Measurements from ENCODE around the gene GOLGA5.
"Not testable (repeated sequence)": the region's sequence is repeated elsewhere in the genome, so short reads cannot be mapped to it uniquely, and the experiment has no call there.

The GOLGA5 gene

DNA sequence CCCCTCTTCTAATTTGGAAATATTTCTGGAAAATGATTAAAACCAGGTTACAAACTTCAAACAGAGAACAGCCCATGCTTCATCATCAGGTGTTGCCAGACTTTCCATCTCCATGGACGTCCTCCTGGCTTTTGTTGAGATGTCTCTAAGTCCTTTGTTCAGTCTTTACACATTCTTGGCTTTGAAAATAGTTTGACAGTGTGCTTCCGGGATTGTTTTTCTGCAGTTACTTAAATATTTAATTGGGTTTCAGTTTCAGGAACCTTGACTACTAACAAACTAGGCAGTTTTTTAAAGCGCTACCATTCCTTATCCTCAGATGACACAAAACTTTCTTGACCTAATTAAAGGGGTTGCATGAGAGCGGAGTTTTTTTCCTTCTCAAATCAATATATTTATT is 47.8 kb downstream of the GOLGA5 start:
- no peak for DNase-seq

DNA sequence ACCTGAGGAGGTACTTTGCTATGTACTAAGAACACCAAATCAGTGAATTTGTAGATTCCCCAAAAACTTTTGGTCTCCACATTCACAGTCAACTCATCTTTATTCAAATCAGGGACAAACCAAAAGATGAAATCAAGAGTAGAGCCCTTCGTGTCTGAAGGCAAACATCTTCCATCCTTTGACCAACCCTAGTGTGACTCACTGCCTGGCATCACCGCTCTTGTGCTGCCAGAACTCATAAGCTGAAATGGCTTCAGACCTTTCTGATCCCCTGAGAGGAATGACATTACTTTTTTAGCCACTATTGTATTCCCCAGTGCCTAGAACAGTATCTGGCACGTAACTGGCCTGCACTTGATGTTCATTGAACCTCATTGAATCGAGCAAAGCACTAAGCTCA is 50.1 kb downstream of the GOLGA5 start:
- no peak for DNase-seq

DNA sequence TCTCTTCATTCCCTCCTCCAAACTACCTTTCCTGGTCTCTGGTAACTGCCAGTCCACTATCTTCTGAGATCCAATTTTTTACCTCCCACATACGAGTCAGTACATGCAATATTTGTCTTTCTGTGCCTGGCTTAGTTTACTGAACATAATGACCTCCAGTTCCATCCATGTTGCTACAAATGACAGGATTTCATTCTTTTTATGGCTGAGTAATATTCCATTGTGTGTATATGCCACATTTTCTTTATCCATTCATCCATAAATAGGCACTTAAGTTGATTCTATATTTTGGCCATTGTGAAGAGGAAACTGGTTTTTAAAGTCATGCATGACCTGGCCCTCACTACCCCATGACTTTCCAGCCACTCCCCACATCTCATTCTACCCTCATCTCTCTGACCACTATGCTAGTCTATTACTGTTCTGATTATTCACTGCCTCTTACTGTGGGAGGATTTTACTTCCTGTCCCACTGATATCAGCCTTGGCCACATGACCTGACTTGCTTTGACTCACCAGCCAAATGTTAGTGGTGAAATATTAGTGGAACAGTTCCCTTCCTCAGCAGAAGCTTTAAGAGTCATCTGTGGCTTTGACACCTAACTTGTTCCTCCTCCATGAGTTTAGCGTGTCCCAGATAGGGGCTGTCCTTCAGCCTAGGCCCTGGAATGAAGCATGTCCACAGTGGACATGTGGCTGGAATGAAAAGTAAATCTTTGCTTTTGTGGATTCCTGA is 52.2 kb downstream of the GOLGA5 start:
- DNase-seq = no peak

DNA sequence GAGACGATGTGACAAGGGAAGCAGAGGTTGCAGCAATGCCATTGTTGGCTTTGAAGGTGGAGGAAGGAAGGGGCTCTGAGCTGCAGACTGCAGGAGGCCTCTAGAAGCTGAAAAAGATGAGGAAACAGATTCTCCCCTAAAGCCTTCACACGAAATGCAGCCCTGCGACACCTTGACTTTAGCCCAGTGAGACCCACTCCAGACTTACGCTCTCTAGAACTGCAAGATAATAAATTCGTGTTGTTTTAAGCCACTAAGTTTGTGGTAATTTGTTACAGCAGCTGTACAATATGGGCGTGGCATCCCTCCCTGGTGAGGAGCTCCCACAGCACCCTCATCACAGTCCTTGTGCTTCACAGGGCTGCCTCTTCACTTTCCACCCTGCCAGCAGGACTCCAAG is 53.2 kb downstream of the GOLGA5 start:
- DNase-seq = no peak

DNA sequence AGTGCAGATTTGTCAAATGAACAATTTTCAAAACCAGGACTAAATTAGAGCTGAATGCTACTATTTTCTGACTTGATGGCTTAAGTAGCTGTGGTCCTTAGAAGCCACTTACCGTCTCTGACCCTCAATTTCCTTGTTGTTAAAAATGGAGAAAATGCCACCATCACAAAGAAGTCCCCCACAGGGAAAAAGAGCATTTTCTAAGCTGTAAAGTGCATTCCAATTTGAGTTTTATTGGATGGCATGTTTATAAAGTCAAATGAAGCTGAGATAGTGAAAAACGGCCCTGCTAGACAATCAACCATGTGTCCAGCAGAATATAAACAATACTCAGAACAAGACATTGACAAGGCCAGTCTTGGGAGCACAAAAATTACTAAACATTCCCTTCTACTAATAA is 53.6 kb downstream of the GOLGA5 start:
- no peak for DNase-seq

DNA sequence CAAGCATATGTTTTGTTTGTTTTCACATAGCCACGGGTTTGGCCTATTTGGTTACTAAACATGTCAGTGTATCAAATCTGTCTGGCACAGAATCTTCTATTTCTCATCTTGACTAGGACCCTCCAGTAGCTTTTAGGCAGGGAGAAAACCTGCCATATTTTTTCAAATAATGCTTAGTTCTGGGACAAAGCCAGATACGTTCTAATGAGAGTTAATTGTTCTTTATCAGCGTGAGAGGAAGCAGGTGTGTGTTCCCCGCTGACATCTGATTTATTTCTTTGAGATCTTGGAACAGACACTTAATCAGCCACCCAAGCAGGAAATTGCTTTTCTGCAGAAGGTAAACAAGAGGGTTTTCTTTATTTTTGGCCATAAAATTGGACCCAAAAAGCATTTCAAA is 54.8 kb downstream of the GOLGA5 start:
- DNase-seq = no peak

DNA sequence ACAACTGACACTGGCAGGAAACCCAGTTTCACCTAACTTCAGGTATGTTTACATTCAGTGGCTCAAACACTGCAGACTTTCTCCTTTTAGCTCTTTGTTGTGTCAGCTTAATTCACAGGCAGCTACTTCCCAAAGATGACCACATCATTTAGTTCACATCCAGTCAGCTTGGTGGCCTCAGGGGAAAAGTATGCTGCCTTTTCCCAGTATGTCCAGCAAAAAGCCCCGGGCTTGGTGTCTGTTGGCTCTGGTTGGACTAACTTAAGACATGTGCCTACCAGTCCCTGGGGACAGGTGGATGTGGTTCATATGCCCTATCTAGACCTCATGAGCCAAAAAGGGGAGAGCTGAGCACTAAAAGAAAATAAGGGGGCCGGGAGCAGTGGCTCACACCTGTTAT is 56.4 kb downstream of the GOLGA5 start:
- DNase-seq = no peak

DNA sequence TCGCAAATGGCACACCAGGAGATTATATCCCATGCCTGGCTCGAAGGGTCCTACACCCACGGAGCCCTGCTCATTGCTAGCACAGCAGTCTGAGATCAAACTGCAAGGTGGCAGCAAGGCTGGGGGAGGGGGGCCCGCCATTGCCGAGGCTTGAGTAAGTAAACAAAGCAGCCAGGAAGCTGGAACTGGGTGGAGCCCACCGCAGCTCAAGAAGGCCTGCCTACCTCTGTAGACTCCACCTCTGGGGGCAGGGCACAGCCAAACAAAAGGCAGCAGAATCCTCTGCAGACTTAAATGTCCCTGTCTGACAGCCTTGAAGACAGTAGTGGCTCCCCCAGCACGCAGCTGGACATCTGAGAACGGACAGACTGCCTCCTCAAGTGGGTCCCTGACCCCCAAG is 59.0 kb downstream of the GOLGA5 start:
- not testable (repeated sequence) for DNase-seq

DNA sequence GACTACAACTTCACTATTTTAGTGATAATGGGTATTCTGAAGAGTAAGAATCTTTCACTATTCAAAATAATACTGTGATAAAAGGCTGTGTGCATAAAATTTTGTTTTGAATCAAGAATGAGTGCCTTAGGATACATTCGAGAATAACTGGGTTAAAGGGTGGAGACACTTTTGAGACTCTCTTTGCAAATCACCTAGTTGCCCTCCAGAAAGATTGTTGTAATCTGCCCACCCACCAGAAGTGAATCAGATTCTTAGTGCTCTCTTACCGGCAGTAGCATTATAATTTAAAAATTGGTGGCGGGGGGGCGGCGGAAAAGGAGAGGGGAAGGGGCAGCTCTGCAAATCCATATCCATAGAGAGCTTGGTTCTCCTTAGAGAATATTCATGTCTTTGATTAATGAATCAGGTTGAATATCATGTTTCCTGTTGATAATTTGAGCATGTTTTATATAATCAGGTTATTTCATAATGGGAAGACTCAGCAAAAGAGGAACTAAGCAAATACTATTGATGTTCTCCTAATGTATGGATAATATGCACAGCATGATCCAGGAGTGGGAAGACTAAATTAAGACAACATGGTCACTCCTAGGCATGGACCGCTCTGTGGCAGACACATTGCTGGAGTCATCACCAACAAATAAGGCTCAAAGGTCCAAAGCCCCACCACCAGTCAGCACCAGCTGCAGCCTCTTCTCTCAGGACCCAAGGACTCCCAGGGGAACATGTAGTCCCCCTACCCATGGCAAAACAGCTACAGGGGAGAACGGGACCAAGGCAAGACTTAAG is 66.1 kb downstream of the GOLGA5 start:
- DNase-seq = no peak

DNA sequence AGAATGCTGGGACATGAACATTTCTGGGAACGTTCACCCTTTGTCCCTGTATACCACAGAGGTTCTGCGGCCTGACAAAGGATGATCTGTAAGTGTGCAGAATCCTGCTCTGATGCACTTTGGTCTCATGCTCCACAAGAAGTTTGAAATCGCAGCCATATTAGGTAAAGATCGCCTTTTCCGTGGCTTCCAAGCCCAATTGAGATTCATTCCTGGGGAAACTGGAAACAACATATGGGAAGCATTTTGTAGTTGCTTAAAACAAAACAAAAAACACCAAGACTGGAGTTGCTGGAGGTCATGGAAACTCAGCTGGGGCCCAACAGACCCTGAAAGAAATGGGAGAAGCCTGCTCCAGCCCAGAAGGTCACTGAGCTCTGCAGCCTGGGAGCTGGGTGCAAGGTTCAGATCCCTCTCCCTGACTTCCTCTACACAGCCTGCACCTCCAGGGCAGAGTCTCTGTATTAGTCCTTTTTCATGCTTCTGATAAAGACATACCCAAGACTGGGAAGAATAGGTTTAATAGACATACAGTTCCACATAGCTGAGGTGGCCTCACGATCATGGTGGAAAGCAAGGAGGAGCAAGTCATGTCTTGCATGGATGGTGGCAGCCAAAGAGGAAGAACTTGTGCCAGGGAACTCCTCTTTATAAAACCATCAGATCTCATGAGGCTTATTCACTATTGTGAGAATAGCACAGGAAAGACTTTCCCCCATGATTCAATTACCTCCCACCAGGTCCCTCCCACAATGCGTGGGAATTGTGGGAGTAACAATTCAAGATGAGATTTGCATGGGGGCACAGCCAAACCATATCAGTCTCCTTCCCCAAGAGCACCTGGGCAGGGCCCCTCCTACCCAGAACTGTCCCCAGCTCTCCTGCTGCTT is 68.0 kb downstream of the GOLGA5 start:
- DNase-seq = no peak

DNA sequence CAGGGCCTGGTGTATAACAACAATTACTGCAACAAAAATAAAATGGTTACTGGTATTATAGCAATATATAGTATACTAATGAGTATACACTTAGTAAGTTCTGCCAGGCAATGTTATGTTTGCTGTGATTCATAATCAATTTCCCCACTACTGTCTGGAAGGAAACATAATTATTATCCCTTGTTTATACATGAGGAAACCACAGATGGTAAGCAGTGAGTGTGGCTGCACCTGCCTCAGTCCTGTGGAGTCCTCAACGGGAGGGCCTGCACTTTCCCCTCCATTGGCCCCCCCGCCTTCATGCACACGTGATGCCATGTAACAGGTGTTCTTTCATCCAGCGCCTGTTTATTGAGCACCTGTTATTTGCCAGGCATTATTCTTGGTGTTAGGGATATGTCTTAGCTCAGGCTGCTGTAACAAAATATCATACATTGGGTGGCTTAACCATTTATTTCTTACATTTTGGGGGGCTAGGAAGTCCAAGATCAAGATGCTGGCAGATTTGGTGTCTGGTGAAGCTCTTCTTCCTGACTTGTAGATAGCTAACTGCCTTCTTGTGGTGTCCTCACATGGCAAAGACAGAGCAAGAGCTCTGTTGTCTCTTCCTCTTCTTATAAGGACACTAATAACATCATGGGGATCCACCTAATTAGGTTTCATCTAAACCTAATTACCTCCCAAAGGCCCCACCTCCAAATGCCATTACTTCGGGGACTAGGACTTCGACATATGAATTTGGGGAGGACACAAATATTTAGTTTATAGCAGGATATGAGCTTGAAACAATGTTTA is 69.4 kb downstream of the GOLGA5 start:
- no peak for DNase-seq

DNA sequence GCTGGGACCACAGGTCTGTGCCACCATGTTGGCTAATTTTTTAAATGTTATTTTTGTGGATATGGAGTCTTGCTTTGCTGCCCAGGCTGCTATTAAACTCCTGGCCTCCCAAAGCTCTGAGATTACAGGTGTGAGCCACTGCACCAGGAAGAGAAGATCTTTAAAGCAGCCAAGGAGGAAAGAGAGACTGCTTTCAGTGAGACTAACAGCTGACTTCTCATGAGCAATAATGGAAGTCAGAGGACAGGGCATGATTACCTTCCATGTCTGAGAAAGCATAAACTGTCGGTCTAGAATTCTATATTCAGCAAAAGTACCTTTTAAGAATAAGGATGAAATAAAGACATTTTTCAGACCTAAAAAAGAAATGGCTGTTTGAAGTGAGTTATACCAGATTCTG is 71.6 kb downstream of the GOLGA5 start:
- no peak for DNase-seq

DNA sequence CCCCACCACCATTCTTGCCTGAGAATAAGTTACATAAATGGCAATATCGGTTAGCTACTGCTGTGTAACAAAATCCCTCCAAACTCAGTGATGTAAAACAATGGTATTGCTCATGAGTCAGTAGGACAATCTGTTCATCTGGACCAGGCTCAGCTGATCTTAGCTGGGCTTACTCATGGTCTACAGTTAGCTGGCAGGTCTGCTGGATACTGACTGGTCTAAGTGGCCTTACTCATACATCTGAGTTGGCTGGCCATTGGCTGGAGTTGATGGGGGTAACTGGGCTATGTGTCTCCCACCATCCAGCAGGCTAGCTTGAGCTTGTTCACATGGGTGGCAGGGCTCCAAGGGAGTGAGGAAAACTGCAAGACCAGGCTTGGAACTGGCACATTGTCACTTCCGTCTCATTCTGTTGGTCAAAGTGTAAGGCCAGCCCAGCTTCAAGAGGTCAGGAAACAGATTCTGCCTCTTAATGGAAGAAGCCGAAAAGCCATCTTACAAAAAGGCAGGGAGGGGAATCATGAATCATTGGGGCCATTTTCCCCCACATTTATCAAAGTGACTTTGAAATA is 72.2 kb downstream of the GOLGA5 start:
- DNase-seq = no peak

DNA sequence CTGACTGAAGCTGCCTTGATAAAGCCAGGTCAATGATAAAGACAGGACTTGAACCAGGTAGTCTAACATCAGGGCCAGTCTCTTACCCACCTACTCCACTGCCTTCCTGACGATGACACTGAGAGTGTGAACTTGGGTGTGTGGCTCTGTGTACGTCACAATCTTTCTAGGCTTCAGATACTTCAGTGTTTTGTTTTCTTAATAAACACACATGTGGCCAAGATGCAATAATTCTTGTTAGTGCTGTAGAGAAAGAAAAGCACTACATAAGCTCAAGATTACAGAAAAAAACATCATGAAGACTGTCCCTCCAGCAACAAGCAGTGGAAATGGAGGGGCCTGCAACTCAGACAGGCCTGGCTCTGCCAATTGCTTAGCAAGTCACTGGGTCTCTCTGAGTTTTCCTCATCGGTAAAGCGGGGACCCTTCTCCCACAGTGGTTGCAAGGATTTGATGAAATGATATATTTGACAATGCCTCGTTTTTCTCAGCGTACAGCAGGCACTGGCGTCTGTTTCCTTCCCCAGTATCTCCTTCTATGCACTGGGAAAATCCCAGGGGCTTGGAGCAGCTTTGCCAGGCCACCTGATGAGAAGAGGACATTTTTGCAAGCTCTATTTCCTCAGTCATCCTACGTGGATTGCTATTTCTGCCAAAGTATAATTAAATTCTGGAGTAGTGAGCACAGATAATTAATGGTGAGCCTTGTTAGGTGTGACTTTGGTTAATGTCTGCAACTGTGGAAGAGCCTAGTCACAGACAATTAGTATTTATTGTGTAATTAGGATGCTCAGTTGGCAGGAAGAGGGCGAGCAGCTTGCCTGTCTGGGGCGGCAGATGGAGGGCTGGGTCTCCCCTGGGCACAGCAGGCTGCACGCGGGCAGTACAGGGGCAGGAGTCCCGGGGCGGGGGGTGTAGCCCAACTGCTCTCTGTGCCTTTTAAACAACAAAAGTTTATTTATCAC is 73.1 kb downstream of the GOLGA5 start:
- no peak for DNase-seq

DNA sequence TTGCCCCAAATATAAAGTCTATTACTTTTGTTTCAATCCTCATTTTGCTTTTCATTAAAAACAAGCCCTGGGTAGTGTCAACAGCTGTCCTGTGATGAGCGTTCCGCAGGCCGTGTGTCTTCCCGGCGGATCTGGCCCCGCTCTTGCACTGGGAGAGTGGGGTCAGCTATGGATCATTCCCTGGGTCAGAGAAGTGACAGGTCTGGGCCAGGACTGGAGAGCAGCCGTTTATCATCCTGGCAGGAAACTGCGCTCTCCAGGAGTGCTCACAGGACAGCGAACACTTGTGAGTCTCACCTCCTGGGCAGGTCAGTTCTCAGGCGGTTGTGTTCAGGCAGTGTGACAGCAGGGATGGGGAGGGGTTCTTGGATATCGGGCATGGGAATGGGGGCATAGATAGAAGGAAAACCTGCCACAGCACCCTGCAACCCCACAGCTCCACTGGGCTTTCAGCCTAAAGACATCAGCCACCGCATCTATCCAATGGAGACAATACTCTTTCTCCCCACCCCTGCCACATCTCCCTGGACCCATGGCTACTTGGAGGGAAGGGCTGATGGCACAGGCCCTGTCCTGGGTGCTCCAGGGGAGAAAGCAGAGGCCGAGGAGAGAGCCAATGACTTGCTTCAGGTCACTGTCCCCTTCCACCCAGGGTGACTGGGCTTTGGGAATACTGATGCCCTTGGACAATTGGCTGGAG is 81.0 kb downstream of the GOLGA5 start:
- no peak for DNase-seq

DNA sequence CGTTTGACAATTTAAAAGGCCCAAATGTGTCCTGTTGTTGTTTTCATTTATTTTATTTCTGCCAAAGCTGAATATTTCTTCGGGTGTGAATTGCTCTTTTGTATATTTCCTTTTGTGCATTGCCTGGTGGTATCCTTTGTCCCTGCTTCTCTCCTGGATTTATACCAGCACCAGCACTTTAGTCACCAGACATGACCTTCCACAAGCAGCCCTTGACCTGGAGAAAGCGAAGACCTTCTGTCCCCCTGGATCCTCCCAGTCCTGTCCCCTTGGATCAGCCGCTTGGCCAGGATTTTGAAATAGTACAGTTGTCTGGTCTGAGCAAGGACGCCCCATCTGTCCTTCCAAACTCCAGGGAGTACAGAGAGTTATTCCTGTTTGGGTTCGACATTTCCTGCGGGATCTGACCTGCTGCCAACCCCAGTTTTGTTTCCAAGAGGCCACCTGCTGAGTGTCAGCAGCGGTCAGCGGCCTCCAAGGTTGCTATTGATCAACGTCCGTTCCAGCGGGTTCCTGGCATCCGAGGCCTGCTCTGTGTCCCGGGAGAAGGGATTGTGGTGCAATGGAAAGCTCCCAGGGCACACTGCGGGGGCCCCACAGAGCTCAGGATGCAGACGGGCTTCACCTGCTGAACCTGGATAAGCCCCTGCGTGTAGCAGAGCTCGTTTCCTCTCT is 83.8 kb downstream of the GOLGA5 start:
- no peak for DNase-seq

DNA sequence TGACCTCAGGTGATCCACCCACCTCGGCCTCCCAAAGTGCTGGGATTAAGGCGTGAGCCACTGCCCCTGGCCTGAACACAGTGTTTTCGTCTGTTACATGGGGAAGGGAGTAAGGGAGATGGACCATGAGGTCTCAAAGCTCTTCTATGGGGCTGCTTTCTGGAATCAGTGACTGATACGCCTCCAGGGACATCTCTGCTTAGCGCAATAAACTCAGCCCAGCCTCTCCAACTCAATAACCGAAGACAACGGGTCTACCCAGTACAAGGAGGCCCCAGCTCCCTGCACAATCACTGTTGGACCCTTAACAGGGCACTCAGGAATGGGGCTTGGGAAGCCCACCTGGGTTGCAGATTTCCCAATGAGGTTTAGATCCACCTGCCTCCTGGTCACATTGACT is 86.2 kb downstream of the GOLGA5 start:
- DNase-seq = no peak

DNA sequence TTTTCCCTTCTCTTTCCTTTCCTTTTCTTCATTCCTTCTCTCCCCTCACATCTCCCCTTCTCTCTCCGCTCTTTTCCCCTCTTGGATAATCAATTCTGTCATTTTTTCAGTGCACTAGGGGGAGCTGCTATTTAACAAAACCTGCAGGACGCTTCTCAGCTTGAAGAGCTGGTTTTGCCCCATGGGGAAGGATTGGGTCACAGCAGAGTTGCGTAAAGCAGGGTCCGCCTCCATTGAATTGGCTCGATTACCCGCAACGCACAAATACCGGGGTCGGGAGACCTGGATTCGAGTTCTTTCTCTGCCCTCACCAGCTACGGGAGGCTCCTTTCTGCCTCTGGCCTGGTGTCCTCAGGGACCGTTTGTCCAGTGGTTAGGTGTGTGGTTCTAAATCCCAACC is 86.7 kb downstream of the GOLGA5 start:
- DNase-seq = no peak

DNA sequence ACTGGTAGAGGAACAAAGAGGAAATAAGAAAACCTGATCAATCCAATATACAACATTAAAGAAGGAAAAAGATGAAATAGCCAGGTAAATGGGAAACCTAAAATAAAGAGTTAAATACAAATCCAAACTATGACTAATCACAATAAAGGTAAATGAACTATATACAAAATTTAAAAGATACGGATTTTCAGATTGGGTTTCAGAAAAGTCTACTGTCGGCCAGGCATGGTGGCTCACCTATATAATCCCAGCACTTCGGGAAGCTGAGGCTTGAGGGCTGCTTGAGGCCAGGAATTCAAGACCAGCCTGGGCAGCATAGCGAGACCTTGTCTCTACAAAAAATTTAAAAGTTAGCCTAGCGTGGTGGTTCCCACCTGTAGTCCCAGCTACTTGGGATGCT is 89.0 kb downstream of the GOLGA5 start:
- DNase-seq = no peak

DNA sequence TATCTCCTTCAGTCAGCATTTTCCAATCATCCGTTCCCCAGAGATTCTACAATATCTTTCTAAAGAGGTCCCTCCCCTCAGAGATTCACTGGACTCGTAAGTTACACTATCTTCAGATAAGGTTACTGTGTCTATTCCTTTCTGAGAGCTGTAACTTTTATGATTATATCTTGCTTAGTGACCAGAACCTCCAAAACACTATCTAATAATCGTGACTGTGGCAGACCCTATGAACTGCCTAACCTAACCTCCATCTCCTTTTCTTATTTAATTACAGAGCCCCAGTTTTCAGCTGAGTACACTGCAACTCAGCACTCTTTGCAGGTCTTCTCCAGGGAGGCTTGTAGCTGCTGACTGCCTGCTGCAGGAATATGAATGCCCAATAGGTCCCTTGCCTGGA is 90.3 kb downstream of the GOLGA5 start:
- no peak for DNase-seq
